Epithelial cell of proximal tubule (primary cell): ENCODE results near the gene GK2. TPM values are rescaled to one million over a fixed set of nuclear protein-coding genes. Genes with fewer than 3 reads are reported as not detected.

Source experiments
- DNase-seq: peaks from one replicate; pipeline ENCODE4 v3.0.0-alpha.2; 2011; ENCODE audit warnings: low read depth
- H3K4me3 ChIP-seq: 2 replicates; pipeline ENCODE4 v1.5.1; 2011; ENCODE audit warnings: low read depth, mild to moderate bottlenecking, low read length
- CTCF ChIP-seq: conservative IDR thresholded peaks from 2 replicates; pipeline ENCODE4 v1.5.1; 2012; ENCODE audit warnings: low read depth, mild to moderate bottlenecking, low read length
- total RNA-seq: library from RNA; depleted of rRNA; stranded (reverse); fragments of >200 nt; gene quantifications from 2 replicates; pipeline ENCODE4 v1.2.3, GENCODE V29; 2015

The GK2 gene
- total RNA-seq, 1 donor from 2014 or later, result not detected

GRCh38 chr4:79439489-79439888, 31.5 kb upstream of the GK2 start:
- no peak for DNase-seq
- TF ChIP-seq CTCF, result no peak

GRCh38 chr4:79431839-79432238, 23.8 kb upstream of the GK2 start:
- no peak for TF ChIP-seq CTCF
- DNase-seq, result no peak

More at GRCh38 chr4:79439489-79439888, 31.5 kb upstream of the GK2 start:
- H3K4me3 ChIP-seq, result no peak overlapping the region

GRCh38 chr4:79429113-79429903, 21.3 kb upstream of the GK2 start:
- H3K4me3 ChIP-seq, result no peak overlapping the region
- DNase-seq, result no peak
- TF ChIP-seq CTCF, result no peak

More at GRCh38 chr4:79431839-79432238, 23.8 kb upstream of the GK2 start:
- H3K4me3 ChIP-seq, result no peak overlapping the region

- no peak for DNase-seq
- no peak overlapping the region for H3K4me3 ChIP-seq
- TF ChIP-seq CTCF, result no peak
Observed at GRCh38 chr4:79426989-79427388, 19.0 kb upstream of the GK2 start.

GRCh38 chr4:79425586-79425985, 17.6 kb upstream of the GK2 start:
- H3K4me3 ChIP-seq, result no peak overlapping the region
- no peak for DNase-seq
- no peak for TF ChIP-seq CTCF

GRCh38 chr4:79421483-79421882, 13.5 kb upstream of the GK2 start:
- no peak for DNase-seq
- no peak overlapping the region for H3K4me3 ChIP-seq
- no peak for TF ChIP-seq CTCF

GRCh38 chr4:79413886-79414285, 5.9 kb upstream of the GK2 start:
- no peak for DNase-seq
- no peak overlapping the region for H3K4me3 ChIP-seq
- TF ChIP-seq CTCF, result no peak
